ENCODE measurements around the gene CAMP.

CAMP gene

DNA sequence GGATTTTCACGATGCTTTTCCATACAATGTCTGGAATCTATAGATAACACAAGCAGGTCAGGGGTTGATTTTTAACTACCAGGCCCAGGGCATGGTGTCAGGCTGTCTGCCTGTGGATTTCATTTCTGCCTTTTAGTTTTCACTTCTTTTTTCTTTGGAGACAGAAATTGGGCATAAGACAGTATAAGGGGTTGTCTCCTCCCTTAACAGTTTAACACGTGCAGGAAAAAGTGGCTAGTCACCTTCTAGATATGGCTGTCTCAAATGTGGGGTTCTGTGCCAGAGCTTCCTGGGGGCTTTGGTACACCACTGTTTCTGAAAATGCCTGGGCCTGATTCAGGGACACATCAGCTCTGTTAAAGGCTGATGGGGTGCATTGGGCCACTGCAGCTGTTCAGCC, 10.2 kb downstream of the CAMP start:
- H3K4me3 Mint-ChIP-seq, result no peak overlapping the region
- H3K27ac Mint-ChIP-seq, result no peak overlapping the region
- peaks cover 7% of the 10 kb centered on the region for H3K4me1 Mint-ChIP-seq
- no peaks in the 10 kb centered on the region for H3K36me3 Mint-ChIP-seq
- H3K27me3 Mint-ChIP-seq, result peaks cover 3% of the 10 kb centered on the region
- H3K9me3 Mint-ChIP-seq, result no peaks in the 10 kb centered on the region

GRCh38 chr3:48236531-48236930, 13.2 kb downstream of the CAMP start:
- H3K4me3 Mint-ChIP-seq, result no peak overlapping the region
- H3K9me3 Mint-ChIP-seq, result no peaks in the 10 kb centered on the region
- H3K4me1 Mint-ChIP-seq, result peaks cover 18% of the 10 kb centered on the region
- no peaks in the 10 kb centered on the region for H3K36me3 Mint-ChIP-seq
- H3K27ac Mint-ChIP-seq, result no peak overlapping the region
- peaks cover 3% of the 10 kb centered on the region for H3K27me3 Mint-ChIP-seq

GRCh38 chr3:48238531-48239085, 15.3 kb downstream of the CAMP start:
- Mint-ChIP-seq H3K27me3 (no peaks in the 10 kb centered on the region), H3K4me3 (no peak overlapping the region), H3K4me1 (peaks cover 11% of the 10 kb centered on the region), H3K36me3 (no peaks in the 10 kb centered on the region), H3K9me3 (no peaks in the 10 kb centered on the region), H3K27ac (no peak overlapping the region)

DNA sequence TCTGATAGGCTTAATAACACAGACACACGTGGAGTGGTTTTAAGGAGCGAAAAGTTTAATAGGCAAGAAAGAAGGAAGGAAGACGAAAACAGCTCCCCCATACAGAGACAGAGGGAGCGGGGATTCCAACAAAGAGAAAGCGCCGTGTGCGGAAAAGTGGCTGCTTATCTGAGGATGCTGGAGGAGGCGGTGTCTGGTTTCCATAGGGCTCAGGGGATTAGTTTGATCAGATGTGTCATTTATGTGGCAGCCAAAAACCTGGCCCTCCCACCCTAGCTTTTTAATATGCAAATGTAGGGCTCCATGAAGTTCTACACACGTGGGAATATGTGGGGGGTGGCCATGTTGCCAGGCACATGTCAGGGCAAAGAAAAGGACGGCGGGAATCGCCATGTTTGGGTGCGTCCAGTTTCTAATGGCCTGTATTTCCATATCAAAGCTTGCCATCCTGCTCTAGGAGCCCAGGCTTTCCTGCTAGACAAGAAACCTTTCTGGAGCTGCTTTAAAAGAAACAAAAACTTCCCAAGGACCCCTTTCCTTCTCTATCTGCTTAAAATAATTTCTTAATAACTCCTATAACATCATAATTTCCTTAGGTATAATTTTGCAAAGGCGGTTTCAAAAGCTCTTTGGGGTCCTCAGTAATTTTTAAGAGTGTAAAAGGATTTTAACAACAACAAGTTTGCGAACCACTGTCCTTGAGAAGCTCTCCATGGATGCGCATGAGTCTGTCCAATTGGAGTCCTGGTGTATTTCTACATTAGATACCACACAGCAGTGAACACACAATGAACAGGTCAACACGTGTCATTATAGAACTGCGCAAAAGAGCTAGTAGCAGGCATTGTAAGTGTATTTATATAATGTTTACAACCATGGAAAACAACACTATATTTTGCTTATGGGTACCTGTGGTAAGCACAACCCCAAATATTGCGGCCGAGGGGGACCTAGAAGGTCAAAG, 17.0 kb downstream of the CAMP start:
- H3K4me3 Mint-ChIP-seq, result peak overlapping the region; percentile 91
- H3K4me1 Mint-ChIP-seq, result peaks cover 17% of the 10 kb centered on the region
- H3K27me3 Mint-ChIP-seq, result no peaks in the 10 kb centered on the region
- H3K9me3 Mint-ChIP-seq, result no peaks in the 10 kb centered on the region
- peaks cover under 1% of the 10 kb centered on the region for H3K36me3 Mint-ChIP-seq
- peak overlapping the region; percentile 90 for H3K27ac Mint-ChIP-seq

- Mint-ChIP-seq H3K9me3 (no peaks in the 10 kb centered on the region), H3K27ac (peak overlapping the region; percentile 90), H3K36me3 (peaks cover 2% of the 10 kb centered on the region), H3K4me1 (peaks cover 23% of the 10 kb centered on the region), H3K27me3 (no peaks in the 10 kb centered on the region), H3K4me3 (peak overlapping the region; percentile 91)
Observed at GRCh38 chr3:48241796-48242455, 18.6 kb downstream of the CAMP start.

- Mint-ChIP-seq H3K4me3 (no peak overlapping the region), H3K27ac (no peak overlapping the region), H3K4me1 (peaks cover 39% of the 10 kb centered on the region), H3K27me3 (no peaks in the 10 kb centered on the region), H3K36me3 (peaks cover 4% of the 10 kb centered on the region), H3K9me3 (no peaks in the 10 kb centered on the region)
Observed at GRCh38 chr3:48243886-48244285, 20.6 kb downstream of the CAMP start.

GRCh38 chr3:48244461-48244860, 21.2 kb downstream of the CAMP start:
- peaks cover 39% of the 10 kb centered on the region for H3K4me1 Mint-ChIP-seq
- no peaks in the 10 kb centered on the region for H3K27me3 Mint-ChIP-seq
- H3K4me3 Mint-ChIP-seq, result no peak overlapping the region
- H3K9me3 Mint-ChIP-seq, result no peaks in the 10 kb centered on the region
- H3K27ac Mint-ChIP-seq, result no peak overlapping the region
- peaks cover 4% of the 10 kb centered on the region for H3K36me3 Mint-ChIP-seq

DNA sequence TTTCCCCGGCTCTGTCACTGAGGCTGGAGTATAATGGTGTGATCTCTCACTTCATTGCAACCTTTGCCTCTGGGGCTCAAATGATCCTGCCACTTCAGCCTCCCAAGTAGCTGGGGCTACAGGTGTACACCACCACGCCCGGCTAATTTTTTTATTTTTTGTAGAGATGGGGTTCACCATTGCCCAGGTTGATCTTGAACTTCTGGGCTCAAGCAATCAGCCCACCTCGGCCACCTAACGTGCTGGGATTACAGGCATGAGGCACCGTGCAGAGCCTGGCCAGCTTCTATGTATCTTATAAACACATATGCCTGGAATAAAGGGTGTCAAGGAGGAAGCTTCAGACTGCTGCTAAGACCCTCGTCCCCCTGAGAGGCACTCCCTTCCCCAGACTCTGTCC, 21.8 kb downstream of the CAMP start:
- H3K4me1 Mint-ChIP-seq, result peaks cover 36% of the 10 kb centered on the region
- peaks cover 4% of the 10 kb centered on the region for H3K36me3 Mint-ChIP-seq
- H3K27me3 Mint-ChIP-seq, result no peaks in the 10 kb centered on the region
- H3K4me3 Mint-ChIP-seq, result no peak overlapping the region
- H3K9me3 Mint-ChIP-seq, result no peaks in the 10 kb centered on the region
- H3K27ac Mint-ChIP-seq, result no peak overlapping the region

GRCh38 chr3:48247401-48247811, 24.1 kb downstream of the CAMP start:
- H3K4me3 Mint-ChIP-seq, result no peak overlapping the region
- H3K27ac Mint-ChIP-seq, result no peak overlapping the region
- H3K4me1 Mint-ChIP-seq, result peaks cover 29% of the 10 kb centered on the region
- H3K27me3 Mint-ChIP-seq, result no peaks in the 10 kb centered on the region
- H3K9me3 Mint-ChIP-seq, result no peaks in the 10 kb centered on the region
- peaks cover 7% of the 10 kb centered on the region for H3K36me3 Mint-ChIP-seq

- Mint-ChIP-seq H3K27ac (no peak overlapping the region), H3K27me3 (no peaks in the 10 kb centered on the region), H3K9me3 (no peaks in the 10 kb centered on the region), H3K4me1 (peaks cover 29% of the 10 kb centered on the region), H3K36me3 (peaks cover 7% of the 10 kb centered on the region), H3K4me3 (no peak overlapping the region)
Observed at GRCh38 chr3:48248095-48248850, 25.0 kb downstream of the CAMP start.

GRCh38 chr3:48256557-48256956, 33.3 kb downstream of the CAMP start:
- H3K36me3 Mint-ChIP-seq, result peaks cover 28% of the 10 kb centered on the region
- no peak overlapping the region for H3K27ac Mint-ChIP-seq
- H3K4me3 Mint-ChIP-seq, result no peak overlapping the region
- H3K4me1 Mint-ChIP-seq, result peaks cover 23% of the 10 kb centered on the region
- H3K9me3 Mint-ChIP-seq, result no peaks in the 10 kb centered on the region
- H3K27me3 Mint-ChIP-seq, result no peaks in the 10 kb centered on the region

DNA sequence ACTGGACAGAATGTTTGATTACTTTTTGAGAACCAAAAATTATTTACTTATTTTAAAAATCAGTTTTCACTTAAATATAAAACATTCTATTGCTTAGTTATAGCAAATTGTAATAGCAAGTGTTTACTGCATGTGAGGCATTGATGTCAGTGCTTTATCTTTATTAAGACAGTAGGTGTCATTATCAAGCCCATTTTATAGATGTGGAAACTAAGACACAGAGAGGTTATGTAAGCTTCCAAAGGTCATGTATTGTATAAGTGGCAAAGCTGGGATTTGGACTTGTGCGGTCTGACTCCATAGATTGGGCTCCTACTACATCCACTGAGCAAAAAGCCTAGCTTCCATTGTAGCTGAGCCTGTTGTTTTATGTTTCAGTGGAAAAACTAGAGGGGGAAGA, 35.2 kb downstream of the CAMP start:
- Mint-ChIP-seq H3K27ac (peak overlapping the region; percentile 2), H3K27me3 (no peaks in the 10 kb centered on the region), H3K36me3 (peaks cover 33% of the 10 kb centered on the region), H3K4me3 (no peak overlapping the region), H3K4me1 (peaks cover 23% of the 10 kb centered on the region), H3K9me3 (no peaks in the 10 kb centered on the region)

GRCh38 chr3:48267782-48268181, 44.5 kb downstream of the CAMP start:
- Mint-ChIP-seq H3K36me3 (peaks cover 8% of the 10 kb centered on the region), H3K4me1 (peaks cover 49% of the 10 kb centered on the region), H3K27me3 (no peaks in the 10 kb centered on the region), H3K4me3 (peak overlapping the region; percentile 85), H3K9me3 (no peaks in the 10 kb centered on the region), H3K27ac (peak overlapping the region; percentile 96)

DNA sequence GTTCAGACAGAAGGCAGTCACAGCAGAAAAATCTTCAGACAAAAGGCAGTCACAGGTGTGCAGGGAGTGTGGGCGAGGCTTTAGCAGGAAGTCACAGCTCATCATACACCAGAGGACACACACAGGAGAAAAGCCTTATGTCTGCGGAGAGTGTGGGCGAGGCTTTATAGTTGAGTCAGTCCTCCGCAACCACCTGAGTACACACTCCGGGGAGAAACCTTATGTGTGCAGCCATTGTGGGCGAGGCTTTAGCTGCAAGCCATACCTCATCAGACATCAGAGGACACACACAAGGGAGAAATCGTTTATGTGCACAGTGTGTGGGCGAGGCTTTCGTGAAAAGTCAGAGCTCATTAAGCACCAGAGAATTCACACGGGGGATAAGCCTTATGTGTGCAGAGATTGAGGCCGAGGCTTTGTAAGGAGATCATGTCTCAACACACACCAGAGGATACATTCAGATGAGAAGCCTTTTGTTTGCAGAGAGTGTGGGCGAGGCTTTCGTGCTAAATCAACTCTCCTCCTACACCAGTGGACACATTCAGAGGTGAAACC, 45.2 kb downstream of the CAMP start:
- no peaks in the 10 kb centered on the region for H3K9me3 Mint-ChIP-seq
- H3K27ac Mint-ChIP-seq, result peak overlapping the region; percentile 96
- peak overlapping the region; percentile 85 for H3K4me3 Mint-ChIP-seq
- H3K4me1 Mint-ChIP-seq, result peaks cover 51% of the 10 kb centered on the region
- H3K36me3 Mint-ChIP-seq, result peaks cover 8% of the 10 kb centered on the region
- no peaks in the 10 kb centered on the region for H3K27me3 Mint-ChIP-seq

- Mint-ChIP-seq H3K36me3 (peaks cover 5% of the 10 kb centered on the region), H3K4me3 (peak overlapping the region; percentile 85), H3K4me1 (peaks cover 51% of the 10 kb centered on the region), H3K27me3 (no peaks in the 10 kb centered on the region), H3K9me3 (no peaks in the 10 kb centered on the region), H3K27ac (peak overlapping the region; percentile 96)
Observed at GRCh38 chr3:48268936-48269561, 45.8 kb downstream of the CAMP start.
